RWPE1 (cell line): Measurements from ENCODE around the gene DCAF17.

ENCODE experiments used
- CTCF ChIA-PET: fragments of 350-600 bp; sonication (Branson Sonifier 250); formaldehyde crosslinking; extraction: SDS; loops from one replicate; lab custom pipeline; 2021; lab: Yijun Ruan, JAX
- POLR2A ChIA-PET: fragments of 400-600 bp; formaldehyde crosslinking; extraction: SDS; loops from one replicate; lab custom pipeline; 2020; ENCODE audit warnings: antibody characterized with exemption; ENCODE audit not compliant: low non-redundant PET; lab: Yijun Ruan, JAX
- DNase-seq: peaks from one replicate; pipeline ENCODE4 v3.0.0; 2012; ENCODE audit warnings: low spot score
- H3K27ac ChIP-seq: fragments of 450-650 bp; 2 replicates; pipeline ENCODE4 v1.5.1; 2017
- CTCF ChIP-seq: fragments of 450-650 bp; conservative IDR thresholded peaks from 2 replicates; pipeline ENCODE4 v1.5.1; 2017; ENCODE audit warnings: low read depth, mild to moderate bottlenecking

Gene DCAF17

GRCh38 chr2:171436307-171436706, 2.3 kb downstream of the DCAF17 start:
- DNase-seq = peak; percentile 47
- ChIA-PET CTCF (no interaction called here), POLR2A (interaction anchor here (0.5 to 0.6 kb wide), 2 partner anchors 74 to 459 kb away, joined by 3 read pairs; no protein-coding TSS in a partner anchor)
- no peak for TF ChIP-seq CTCF
- peak overlapping the region; percentile 49; the same call in 1 of the 2 replicates for H3K27ac ChIP-seq

GRCh38 chr2:171441470-171441869, 7.4 kb downstream of the DCAF17 start:
- no peak for DNase-seq
- no peak for TF ChIP-seq CTCF
- H3K27ac ChIP-seq = no peak overlapping the region
- ChIA-PET CTCF (no interaction called here), POLR2A (no interaction called here)

GRCh38 chr2:171447675-171448074, 13.6 kb downstream of the DCAF17 start:
- POLR2A ChIA-PET = no interaction called here
- CTCF ChIA-PET = interaction anchor here (0.7 kb wide), 2 partner anchors 15 to 96 kb away, joined by 4 to 5 read pairs; no protein-coding TSS in a partner anchor
- DNase-seq = no peak
- no peak overlapping the region for H3K27ac ChIP-seq
- TF ChIP-seq CTCF = no peak

GRCh38 chr2:171451074-171451473, 17.0 kb downstream of the DCAF17 start:
- ChIA-PET CTCF (no interaction called here), POLR2A (no interaction called here)
- H3K27ac ChIP-seq = no peak overlapping the region
- no peak for TF ChIP-seq CTCF
- DNase-seq = no peak

- ChIA-PET POLR2A (no interaction called here), CTCF (no interaction called here)
- H3K27ac ChIP-seq = no peak overlapping the region
- no peak for TF ChIP-seq CTCF
- no peak for DNase-seq
Observed at GRCh38 chr2:171452773-171453172, 18.7 kb downstream of the DCAF17 start.

GRCh38 chr2:171459498-171459897, 25.5 kb downstream of the DCAF17 start:
- ChIA-PET POLR2A (no interaction called here), CTCF (interaction anchor here (0.7 kb wide), 1 partner anchor 382 kb away, joined by 3 read pairs; no protein-coding TSS in a partner anchor)
- no peak overlapping the region for H3K27ac ChIP-seq
- no peak for TF ChIP-seq CTCF
- no peak for DNase-seq
